ENCODE data around the gene CRYBG2.

- TF ChIP-seq CTCF (IDR thresholded peaks at IDR 0.05; ENCODE audit: low read length): no peak
- no peak for TF ChIP-seq EZH2 (optimal IDR thresholded peaks at IDR 0.05; ENCODE audit: low read depth, low read length)
Measured at GRCh38 chr1:26350701-26351589, 3.0 kb downstream of the CRYBG2 start.
